ENCODE data around the gene RRAS2.

The RRAS2 gene

GRCh38 chr11:14336507-14337503 lies 22.2 kb downstream of the RRAS2 start:
- no peak for FAIRE-seq

- no peak for FAIRE-seq
Observed at GRCh38 chr11:14335712-14336111, 23.3 kb downstream of the RRAS2 start.

- no peak for FAIRE-seq
Observed at GRCh38 chr11:14334893-14335292, 24.1 kb downstream of the RRAS2 start.

- no peak for FAIRE-seq
Observed at GRCh38 chr11:14334192-14334591, 24.8 kb downstream of the RRAS2 start.

- no peak for FAIRE-seq
Observed at GRCh38 chr11:14331476-14332136, 27.4 kb downstream of the RRAS2 start.

GRCh38 chr11:14330881-14331280 lies 28.1 kb downstream of the RRAS2 start:
- no peak for FAIRE-seq

- FAIRE-seq: no peak
Observed at GRCh38 chr11:14329702-14330101, 29.3 kb downstream of the RRAS2 start.

GRCh38 chr11:14327116-14327515 lies 31.9 kb downstream of the RRAS2 start:
- no peak for FAIRE-seq

- no peak for FAIRE-seq
Observed at GRCh38 chr11:14323118-14323676, 35.8 kb downstream of the RRAS2 start.

- no peak for FAIRE-seq
Observed at GRCh38 chr11:14322510-14322909, 36.5 kb downstream of the RRAS2 start.

GRCh38 chr11:14320020-14320419 lies 39.0 kb downstream of the RRAS2 start:
- no peak for FAIRE-seq

- FAIRE-seq: no peak
Observed at GRCh38 chr11:14318581-14318981, 40.4 kb downstream of the RRAS2 start.

GRCh38 chr11:14317659-14318325 lies 41.2 kb downstream of the RRAS2 start:
- no peak for FAIRE-seq

GRCh38 chr11:14315130-14315529 lies 43.9 kb downstream of the RRAS2 start:
- FAIRE-seq: no peak

GRCh38 chr11:14314127-14314526 lies 44.9 kb downstream of the RRAS2 start:
- no peak for FAIRE-seq

- FAIRE-seq: no peak
Observed at GRCh38 chr11:14312736-14313438, 46.1 kb downstream of the RRAS2 start.

- no peak for FAIRE-seq
Observed at GRCh38 chr11:14310679-14311078, 48.3 kb downstream of the RRAS2 start.

- no peak for FAIRE-seq
Observed at GRCh38 chr11:14309425-14310192, 49.4 kb downstream of the RRAS2 start.

- FAIRE-seq: no peak
Observed at GRCh38 chr11:14308897-14309387, 50.0 kb downstream of the RRAS2 start.

GRCh38 chr11:14308114-14308896 lies 50.7 kb downstream of the RRAS2 start:
- no peak for FAIRE-seq

GRCh38 chr11:14306481-14306880 lies 52.5 kb downstream of the RRAS2 start:
- no peak for FAIRE-seq
